ENCODE data around the gene ITIH5. TPM values are rescaled to one million over a fixed set of nuclear protein-coding genes. Genes with fewer than 3 reads are reported as not detected.

The ITIH5 gene
- total and polyA plus RNA-seq, 2 of the 13 experiments (the other 11 are each of a cell fraction or from before 2014, with no cell fraction given) = 4.7 to 8.9 TPM

- TF ChIP-seq, protein P1, sequence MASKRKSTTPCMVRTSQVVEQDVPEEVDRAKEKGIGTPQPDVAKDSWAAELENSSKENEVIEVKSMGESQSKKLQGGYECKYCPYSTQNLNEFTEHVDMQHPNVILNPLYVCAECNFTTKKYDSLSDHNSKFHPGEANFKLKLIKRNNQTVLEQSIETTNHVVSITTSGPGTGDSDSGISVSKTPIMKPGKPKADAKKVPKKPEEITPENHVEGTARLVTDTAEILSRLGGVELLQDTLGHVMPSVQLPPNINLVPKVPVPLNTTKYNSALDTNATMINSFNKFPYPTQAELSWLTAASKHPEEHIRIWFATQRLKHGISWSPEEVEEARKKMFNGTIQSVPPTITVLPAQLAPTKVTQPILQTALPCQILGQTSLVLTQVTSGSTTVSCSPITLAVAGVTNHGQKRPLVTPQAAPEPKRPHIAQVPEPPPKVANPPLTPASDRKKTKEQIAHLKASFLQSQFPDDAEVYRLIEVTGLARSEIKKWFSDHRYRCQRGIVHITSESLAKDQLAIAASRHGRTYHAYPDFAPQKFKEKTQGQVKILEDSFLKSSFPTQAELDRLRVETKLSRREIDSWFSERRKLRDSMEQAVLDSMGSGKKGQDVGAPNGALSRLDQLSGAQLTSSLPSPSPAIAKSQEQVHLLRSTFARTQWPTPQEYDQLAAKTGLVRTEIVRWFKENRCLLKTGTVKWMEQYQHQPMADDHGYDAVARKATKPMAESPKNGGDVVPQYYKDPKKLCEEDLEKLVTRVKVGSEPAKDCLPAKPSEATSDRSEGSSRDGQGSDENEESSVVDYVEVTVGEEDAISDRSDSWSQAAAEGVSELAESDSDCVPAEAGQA (IDR thresholded peaks at IDR 0.05; ENCODE audit: low read depth) = no peak
- TF ChIP-seq, protein P1 (CRISPR knock-in tag; IDR thresholded peaks at IDR 0.05; ENCODE audit: borderline replicate concordance) = no peak
- no peak for TF ChIP-seq DNMT3B (CRISPR knock-in tag; conservative IDR thresholded peaks at IDR 0.05)
- no peak for TF ChIP-seq SALL1 (CRISPR knock-in tag; IDR thresholded peaks at IDR 0.05)
- no peak for TF ChIP-seq ZNF614 (CRISPR knock-in tag; IDR thresholded peaks at IDR 0.05; ENCODE audit: borderline replicate concordance)
- TF ChIP-seq SAP130 (CRISPR knock-in tag; IDR thresholded peaks at IDR 0.05; ENCODE audit: low read depth) = no peak
- no peak for TF ChIP-seq ZNF232 (CRISPR knock-in tag; IDR thresholded peaks at IDR 0.05; ENCODE audit: borderline replicate concordance)
- TF ChIP-seq ATF7-NPFF (CRISPR knock-in tag; IDR thresholded peaks at IDR 0.05; ENCODE audit: low read depth) = no peak
- no peak for TF ChIP-seq ZNF12 (CRISPR knock-in tag; IDR thresholded peaks at IDR 0.05)
- TF ChIP-seq MED1 (CRISPR knock-in tag; IDR thresholded peaks at IDR 0.05) = no peak
- TF ChIP-seq EHMT2 (IDR thresholded peaks at IDR 0.05; ENCODE audit: borderline replicate concordance, low read depth, low read length) = no peak
- TF ChIP-seq RBAK (CRISPR knock-in tag; IDR thresholded peaks at IDR 0.05) = no peak
- TF ChIP-seq SRSF4 (IDR thresholded peaks at IDR 0.05; ENCODE audit: low read depth, low read length, poor library complexity, severe bottlenecking) = no peak
- TF ChIP-seq ZNF530 (CRISPR knock-in tag; IDR thresholded peaks at IDR 0.05; ENCODE audit: low read depth) = no peak
- no peak for TF ChIP-seq PHB2 (IDR thresholded peaks at IDR 0.05; ENCODE audit: partially characterized antibody)
Measured at GRCh38 chr10:7563770-7564169, 103.0 kb downstream of the ITIH5 start (continued).
